Hematopoietic multipotent progenitor cell treated with erythropoietin and hydrocortisone succinate and interleukin-3 and kit ligand, for 15 days (in vitro differentiated cells): ENCODE measurements around the gene OMD.

Experiments
- DNase-seq: peaks from one replicate; pipeline ENCODE4 v3.0.0-alpha.2; 2015; ENCODE audit warnings: low spot score

The OMD gene, protein sequence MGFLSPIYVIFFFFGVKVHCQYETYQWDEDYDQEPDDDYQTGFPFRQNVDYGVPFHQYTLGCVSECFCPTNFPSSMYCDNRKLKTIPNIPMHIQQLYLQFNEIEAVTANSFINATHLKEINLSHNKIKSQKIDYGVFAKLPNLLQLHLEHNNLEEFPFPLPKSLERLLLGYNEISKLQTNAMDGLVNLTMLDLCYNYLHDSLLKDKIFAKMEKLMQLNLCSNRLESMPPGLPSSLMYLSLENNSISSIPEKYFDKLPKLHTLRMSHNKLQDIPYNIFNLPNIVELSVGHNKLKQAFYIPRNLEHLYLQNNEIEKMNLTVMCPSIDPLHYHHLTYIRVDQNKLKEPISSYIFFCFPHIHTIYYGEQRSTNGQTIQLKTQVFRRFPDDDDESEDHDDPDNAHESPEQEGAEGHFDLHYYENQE

GRCh38 chr9:92424340-92424739 is at the start of gene OMD:
OMD (minus strand) TSS chr9:92424471; CDS start chr9:92417558, 6,913 bp downstream.
- DNase-seq, result no peak

DNA sequence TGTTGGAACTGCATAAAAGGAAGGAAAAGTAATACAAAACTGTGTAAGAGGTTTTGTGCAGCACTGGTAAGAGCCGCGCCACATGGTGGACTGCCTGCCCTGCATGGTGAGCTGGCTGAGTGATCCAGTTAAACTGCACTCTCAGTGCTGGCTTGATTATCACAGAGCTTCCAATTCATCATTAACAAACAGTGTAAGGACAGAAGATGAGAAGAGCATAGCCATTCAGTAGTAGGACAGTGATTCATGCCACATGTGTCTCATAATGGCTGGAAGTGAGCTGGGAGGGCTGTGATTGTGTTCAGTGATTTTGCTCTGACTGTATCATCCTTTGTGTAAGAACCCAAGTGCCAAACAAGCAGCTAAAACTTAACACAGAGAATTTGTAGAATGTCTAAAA is 43.9 kb upstream of the OMD start:
- DNase-seq, result no peak

DNA sequence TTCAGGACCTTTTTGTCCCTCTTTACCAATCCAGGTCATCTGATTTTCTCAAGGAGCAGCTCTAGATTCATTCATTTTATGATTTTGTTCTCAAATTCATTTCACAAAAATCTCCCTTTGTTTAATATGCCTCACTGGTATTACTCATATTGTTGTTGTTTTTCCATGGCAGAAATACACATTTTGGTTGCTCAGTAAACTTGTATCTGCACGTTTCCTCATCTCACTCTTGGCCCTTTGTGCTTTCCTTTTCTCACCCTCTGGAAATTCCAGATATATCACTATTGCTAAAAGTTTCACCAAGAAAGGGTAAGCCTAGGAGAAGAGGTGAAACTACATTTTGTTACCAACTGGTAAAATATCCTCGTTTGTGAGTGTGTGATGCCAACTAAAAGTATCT is 43.2 kb upstream of the OMD start:
- DNase-seq, result no peak

DNA sequence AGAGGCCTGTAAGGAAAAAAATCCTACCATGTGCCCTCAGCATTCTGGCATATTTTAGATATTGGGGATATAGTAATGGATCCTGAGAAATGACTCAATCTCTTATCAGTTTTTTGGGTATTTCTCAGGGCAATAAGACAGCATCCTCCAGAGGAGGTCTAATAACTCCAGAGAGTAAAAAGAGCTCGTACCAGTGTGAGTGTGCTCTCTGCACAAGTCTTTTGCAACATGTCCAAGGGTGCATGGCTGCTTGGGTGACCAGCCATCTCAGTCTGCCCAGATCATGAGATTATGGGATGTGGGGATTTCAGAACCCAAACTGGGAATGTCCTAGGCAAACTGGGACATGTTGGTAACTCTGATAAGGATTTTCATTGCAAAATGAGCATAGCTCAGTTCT is 42.8 kb upstream of the OMD start:
- DNase-seq, result no peak

DNA sequence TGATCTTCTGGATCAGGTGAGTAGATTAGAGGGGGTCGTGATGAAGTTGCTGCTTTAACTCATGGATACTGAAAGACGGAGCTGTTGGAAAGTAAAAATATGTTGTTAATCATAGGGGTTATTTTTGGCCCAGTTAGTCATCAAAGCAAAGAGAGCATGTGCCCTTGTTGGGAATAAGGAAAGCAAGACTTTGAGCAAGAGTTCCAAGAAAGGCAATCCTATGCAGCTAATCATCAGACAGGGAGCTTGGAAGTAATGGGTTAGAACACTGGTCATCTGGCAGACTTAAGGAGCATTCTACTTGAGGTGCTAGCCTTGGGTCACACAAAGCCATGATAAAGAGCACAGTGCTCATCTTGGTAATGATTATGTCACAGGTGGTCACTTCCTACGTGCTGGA is 39.7 kb upstream of the OMD start:
- no peak for DNase-seq

DNA sequence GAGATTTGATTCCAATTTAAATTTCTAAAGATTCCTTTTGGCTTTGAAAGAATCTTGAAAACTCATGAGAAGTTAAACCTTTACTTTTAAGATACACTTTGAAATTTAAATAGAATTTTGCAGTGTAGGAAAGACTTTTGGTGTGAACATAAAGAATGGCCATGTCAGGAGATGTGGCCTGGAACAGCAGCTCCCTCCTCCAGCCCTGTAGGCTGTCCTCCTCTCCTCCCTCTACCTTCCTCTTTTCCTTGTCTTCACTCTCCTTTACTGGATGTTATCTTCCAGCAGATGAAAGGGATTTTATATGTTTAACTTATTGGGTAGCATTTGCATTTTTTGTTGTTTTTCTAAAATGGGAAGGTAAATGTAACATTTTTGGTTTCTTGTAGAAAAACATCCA is 39.1 kb upstream of the OMD start:
- DNase-seq, result no peak

- DNase-seq, result no peak
Observed at GRCh38 chr9:92457576-92457975, 33.3 kb upstream of the OMD start.

GRCh38 chr9:92455217-92455616 is 30.9 kb upstream of the OMD start:
- no peak for DNase-seq

DNA sequence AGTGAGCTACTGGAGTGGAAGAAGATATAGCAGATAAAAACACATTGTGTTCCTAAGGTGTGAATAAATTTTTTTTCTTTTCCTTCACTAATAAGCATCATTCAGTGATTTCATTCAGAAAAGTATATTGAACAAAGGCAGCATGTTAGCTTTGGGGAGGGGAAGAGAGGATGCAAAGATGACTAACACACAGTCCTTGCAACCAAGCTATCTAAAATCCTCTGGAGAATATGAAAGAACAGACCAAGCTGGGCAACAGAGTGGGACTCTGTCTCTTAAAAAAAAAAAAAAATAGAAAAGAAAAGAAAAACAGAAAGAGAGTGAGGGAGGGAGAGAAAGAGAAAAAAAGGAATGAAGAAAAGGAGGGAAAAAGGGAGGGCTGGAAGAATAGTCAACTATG is 22.3 kb upstream of the OMD start:
- no peak for DNase-seq

- DNase-seq, result no peak
Observed at GRCh38 chr9:92444841-92445240, 20.6 kb upstream of the OMD start.

DNA sequence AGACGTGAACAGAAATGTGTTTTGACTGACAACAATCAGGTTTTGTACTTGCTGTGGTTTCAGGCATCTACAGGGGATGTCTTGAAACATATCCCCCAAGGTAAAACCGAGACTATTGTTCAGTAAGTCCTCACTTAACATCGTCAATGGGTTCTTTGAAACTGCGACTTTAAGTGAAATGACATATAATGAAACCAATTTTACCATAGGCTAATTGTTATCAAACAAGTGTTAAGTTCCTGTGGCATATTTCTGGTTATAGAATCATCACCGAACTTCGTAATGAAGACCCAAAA is 16.4 kb upstream of the OMD start:
- no peak for DNase-seq

DNA sequence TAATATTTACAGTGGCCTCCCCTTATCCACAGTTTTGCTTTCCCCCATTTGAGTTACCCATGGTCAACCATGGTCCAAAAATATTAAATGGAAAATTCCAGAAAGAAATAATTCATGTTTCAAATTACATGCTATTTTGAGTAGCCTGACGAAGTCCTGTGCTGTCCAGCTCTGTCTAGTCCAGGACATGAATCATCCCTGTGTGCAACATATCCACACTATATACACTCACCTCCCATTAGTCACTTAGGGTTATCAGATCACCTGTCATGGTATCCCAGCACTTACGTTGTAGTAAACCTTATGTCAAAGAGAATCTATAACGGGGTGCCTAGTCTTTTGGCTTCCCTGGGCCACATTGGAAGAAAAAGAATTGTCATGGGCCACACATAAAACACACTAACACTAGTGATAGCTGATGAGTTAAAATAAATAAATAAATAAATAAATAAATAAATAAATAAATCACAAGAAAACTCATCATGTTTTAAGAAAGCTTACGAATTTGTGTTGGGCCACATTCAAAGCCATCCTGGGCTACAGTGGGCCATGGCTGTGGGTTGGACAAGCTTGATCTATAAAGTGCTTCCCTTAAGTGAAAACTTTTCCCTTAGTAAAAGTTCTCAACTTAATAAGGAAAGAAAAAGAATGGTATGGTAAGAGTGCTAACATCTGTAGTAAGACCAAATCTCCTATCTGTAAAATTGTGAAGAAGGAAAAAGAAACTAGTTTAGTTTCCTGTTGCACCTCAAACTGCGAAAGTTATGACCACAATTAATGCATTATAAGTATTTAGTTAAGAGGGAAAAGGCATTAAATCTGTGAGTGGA is 15.9 kb upstream of the OMD start:
- DNase-seq, result no peak

DNA sequence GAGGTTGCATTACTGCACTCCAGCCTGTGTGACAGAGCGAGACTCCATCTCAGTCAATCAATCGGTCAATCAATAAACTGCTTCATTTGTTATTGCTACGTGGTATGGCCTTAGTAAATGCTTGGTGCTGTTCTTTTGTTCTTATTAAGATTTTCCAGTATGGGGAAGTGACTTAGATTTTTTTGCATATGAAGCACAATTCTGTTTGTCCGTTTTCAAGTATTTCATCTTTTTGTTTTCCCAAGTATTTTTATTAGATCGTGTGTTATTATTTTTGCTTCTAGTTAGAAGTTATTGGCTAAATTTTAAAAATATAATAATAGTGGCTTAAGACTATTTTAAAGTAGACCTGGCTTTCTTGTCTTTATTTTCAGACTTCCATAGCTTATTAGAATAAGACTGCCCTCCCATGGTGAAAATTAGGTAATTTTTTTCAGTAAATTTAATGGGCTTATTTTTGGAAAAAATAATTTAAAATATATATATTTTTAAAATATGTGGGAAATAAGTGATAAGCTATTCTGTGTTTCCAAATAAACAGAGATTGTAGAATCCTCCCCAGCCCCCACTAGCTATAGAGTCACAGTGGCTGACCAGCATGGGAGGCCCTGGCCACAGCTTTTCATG is 14.7 kb upstream of the OMD start:
- no peak for DNase-seq

- DNase-seq, result no peak
Observed at GRCh38 chr9:92435263-92435662, 11.0 kb upstream of the OMD start.

- DNase-seq, result no peak
Observed at GRCh38 chr9:92432972-92433548, 8.8 kb upstream of the OMD start.

DNA sequence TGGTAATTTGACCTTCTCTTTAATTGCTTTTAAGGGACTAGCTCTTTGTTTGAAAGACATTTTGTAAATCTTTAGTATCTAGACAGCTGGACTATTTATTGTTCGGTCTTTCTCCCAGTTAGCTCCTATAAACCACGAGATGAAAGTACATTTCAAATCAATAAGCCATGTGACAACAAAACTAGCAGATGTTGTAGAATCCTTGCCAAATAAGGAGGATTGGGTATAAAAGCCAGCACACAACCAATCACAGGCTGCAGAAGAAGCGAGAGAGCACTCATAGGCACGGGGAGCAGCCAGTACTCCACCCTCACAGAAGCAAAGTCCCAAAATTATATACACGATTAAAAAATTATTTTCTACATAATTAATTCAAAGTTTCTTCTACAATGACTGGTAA is 8.1 kb upstream of the OMD start:
- no peak for DNase-seq

- DNase-seq, result no peak
Observed at GRCh38 chr9:92429836-92430235, 5.6 kb upstream of the OMD start.

GRCh38 chr9:92426501-92427145 is 2.4 kb upstream of the OMD start:
- DNase-seq, result no peak

GRCh38 chr9:92425474-92425873 is 1.2 kb upstream of the OMD start:
- DNase-seq, result no peak

- DNase-seq, result no peak
Observed at GRCh38 chr9:92423612-92424011, 659 bp downstream of the OMD start.

DNA sequence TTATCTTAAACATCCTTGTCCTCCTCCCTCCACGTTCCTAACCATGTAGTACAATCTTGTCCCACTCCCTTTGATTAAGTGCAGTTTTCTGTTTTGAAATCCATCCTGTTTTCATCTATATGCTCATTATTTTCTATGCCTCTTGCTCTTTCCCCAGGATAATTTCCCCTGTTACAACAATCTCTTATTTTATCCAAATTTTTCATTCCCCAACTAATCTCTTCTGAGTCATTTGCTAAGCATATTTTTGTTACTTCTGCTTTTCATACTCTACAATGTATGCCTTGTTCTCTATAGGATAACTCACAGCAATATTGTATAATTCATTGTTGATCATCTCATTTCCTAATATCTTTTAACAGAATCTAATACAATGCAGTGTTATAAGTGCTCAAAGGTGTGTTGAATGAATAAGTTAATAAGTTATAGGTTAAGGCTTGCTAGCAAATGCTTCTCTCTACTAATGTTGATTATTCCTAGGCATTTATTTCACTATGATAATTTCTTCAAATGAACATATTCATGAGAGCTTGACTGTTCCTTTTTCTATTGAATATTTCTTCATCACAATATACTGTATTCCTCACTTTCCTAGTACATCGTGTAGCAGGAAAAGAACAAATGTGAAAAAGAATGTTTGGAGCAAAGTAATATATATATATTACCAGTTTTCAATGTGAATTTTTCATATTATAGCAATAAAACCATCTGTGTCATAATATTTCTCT is 1.5 kb downstream of the OMD start:
- DNase-seq, result no peak

GRCh38 chr9:92414566-92414965 is 9.7 kb downstream of the OMD start:
- no peak for DNase-seq
